Activated CD4-positive, alpha-beta T cell treated with anti-CD3 and anti-CD28 coated beads, Interleukin-2, amount 50 U/mL, for 1 hour (primary cell): Measurements from ENCODE around the gene MED20.
"Not testable (repeated sequence)": the region's sequence is repeated elsewhere in the genome, so short reads cannot be mapped to it uniquely, and the experiment has no call there.

Experiments used
- DNase-seq: peaks from one replicate; pipeline ENCODE4 v3.0.0-alpha.2; 2020

Gene MED20, protein sequence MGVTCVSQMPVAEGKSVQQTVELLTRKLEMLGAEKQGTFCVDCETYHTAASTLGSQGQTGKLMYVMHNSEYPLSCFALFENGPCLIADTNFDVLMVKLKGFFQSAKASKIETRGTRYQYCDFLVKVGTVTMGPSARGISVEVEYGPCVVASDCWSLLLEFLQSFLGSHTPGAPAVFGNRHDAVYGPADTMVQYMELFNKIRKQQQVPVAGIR

DNA sequence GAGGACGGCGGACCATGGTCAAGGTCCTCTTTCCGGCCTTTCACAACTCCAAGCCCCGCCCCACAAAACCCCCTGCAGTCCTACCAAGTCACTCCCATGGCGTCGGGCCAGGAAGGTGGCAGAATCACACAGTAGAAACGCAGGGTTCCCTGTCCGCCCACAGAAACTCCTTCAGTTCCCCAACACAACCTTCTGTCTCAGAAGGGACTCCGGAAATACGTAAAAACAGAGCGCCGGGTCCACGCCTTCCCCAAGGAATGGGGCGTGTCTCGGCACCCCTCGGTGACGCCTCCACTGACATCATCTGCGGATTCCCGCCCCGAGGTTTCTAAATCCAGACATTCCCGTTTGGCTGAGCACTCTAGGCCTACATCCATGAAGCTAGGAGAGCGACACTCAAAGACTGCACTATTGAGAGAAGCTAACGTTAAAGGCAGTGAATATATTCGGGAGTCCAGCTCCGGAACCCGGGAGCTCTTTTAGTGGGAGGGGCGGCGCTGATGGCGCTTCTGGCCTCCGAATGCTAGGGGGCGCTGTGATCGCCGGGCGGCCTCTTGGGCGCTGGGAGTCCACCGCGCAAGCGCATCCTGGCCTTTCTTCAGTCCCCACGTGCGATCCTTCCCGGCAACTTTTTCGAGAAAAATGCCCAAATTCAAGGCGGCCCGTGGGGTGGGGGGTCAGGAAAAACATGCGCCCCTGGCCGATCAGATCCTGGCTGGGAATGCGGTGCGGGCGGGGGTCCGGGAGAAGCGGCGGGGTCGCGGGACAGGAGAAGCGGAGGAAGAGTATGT, at the start of gene MED20, which contains the start of gene BYSL:
MED20 (minus strand) TSS at position 219 of the 791 bp plus-strand sequence; CDS start at position 98, 121 bp downstream.
BYSL (plus strand) TSS at position 579 of the 791 bp plus-strand sequence; CDS start at position 643, 64 bp downstream.
- peak; percentile 92 for DNase-seq

DNA sequence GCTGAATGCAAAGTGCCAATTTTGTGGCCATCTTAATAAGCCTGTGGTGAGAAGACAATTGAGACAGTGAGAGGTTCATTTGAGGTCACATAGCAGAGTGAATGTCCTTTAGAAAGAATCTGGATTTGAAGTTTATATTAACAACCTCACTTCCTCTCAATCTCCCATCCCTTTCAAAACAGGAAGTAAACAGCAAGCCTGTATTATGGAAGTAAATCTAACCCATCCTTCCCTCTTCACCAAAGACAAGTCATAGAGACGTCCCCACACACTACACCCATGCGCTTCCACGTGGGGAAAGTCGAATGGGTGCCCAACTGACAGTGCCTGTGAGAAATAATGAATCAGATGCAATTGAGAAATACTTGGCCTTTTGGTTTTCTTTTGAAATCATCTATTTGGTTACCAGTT, 49.5 kb upstream of the MED20 start:
- DNase-seq, result no peak

DNA sequence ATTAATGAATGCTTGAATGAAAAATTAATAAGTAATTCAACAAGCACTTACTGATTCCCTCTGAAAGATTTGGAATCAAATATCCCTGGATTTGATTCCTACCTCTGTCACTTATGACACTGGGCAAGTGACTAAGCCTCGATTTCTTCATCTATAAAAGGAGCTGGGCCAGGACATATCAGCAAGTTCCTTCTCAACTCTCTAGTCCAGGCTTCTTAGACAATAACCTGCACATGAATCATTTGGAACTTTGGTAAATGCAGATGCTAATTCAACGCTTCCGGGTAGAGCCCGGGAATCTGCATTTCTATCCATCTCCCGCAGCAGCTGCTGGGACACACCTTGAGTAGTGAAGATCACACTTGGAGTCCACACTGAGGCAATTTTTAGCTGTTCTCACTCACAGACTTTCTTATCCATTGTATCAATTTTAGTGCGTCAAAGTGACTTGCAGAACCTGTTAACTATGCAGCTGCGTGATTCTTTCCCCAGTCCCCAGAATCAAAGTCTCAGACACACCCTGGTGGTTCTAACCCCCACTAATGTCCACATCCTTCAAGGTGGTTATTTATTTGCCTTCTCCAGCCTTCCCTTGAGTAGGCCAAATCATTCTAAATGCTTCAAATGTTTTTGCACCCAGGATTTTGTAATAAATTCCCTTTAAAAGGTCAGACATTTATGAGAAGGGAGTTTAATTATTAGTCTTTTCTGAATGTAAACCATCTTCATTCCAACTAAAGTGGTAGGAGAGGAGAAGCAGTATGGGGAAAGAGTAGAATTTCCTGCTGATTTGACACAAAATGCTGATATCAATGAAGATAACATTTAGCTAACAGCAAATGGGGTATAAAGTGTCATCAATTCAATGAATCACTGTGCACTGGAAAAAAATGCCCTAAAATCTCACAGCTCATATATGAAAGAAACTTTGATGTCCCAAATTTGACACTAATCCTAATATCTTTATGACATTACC, 46.7 kb upstream of the MED20 start:
- no peak for DNase-seq

DNA sequence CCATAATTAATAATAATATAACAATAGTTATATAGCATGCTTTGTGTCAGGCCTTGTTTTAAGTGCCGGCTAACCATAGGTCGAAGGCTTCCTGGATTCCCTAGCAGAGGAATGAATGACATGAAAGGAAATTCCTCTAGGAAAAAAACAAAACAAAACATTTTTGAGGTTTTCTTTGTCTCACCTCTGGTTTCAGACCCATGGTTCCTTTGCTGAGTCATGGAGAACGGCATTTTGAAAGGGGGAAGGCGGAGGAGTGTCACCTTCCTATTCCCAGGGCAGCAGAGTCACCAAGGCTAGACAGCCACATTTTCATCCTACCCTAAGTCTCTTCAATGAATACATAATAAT, 46.0 kb upstream of the MED20 start:
- DNase-seq, result no peak

DNA sequence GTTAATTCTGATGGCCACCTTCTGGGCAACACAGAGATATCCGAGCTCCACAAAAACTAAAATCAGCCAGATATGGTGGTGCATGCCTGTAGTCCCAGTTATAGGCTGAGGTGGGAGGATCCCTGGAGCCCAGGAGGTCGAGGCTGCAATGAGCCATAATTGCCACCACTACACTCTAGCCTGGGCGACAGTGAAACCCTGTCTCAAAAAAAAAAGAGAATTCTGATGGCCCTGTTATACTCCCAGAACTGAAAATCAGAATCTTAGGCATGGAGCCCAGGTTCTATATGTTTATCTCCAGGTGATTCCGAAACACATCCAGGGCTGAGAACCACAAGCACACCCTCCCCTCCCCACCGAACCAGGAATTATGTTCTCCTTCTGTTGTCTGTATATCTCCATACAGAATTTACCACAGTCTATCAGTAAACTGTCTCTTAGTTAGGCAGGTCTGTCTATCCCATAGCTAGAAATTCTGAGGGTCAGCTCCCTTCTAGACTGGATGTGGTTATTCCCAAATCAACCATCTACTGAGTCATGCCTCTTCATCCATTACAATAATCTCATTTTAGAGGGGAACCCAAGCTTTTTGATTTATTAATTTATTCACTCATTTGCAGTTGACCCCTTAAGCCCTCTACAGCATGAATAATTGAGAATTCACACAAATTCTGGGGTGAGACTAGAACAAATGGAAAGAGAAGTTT, 45.4 kb upstream of the MED20 start:
- DNase-seq, result no peak

DNA sequence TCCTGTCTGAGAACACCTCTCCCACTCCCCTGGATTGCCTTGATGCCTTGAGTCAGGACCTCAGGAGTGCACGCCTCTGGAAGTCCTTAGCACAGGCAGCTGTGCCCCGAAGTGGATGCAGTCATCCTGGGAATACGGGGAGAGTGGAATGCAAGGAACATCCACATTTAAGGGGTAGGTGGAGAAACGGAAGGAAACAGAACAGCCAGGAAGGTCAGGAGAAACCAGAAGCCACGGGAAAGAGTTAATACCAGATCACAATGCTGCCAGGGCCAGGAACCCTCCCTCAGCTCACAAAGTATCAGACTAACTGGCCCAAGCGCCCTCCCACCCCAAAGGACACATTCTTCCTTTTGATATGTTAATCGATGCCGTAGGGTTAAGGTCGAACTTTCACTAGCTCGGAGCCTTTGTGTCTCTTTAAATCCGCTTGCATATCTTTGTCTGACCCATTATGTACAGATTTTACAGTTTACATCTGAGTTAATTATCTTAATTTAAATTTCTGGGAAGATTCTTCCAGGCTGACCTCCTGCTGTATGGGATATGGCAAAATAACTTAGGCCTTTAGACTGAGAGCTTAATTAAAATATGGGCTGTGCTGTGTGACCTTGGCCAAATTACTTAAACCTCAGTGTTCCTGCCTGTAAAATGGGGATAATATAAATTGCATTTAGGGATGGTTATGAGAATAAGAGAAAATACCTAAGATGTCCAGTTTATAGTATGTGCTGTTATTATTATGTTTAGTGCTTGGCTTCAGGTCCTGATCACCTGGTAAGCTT, 44.7 kb upstream of the MED20 start:
- DNase-seq, result no peak

DNA sequence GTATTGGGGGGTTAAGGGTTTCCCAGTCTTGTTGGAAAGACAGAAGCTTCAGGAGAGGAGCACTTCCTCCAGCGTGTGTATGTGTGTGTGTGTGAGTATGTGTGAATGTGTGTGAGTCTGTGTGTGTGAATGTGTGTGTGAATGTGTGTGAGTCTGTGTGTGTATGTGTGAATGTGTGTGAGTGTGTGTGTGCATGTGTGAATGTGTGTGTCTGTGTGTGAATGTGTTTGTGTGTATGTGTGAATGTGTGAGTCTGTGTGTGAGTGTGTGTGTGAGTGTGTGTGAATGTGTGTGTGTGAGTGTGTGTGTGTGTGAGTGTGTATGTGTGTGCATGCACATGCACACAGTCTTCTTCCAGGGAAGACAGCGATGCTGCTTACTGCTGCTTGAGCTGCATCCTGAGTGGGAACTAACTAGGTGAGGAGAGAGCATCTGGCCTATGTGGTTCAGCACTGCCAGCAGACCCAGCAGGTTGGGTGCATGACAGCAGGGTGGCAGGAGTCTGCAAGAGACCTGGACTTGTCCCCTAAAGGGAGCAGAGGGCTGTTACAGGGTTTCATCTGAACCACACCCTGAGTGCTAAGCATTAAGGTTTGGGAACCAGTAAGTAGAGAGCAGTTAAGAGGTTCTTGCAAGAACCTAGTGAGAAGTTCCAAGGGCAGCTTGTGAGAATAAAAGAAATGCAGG, 43.4 kb upstream of the MED20 start:
- DNase-seq, result no peak

DNA sequence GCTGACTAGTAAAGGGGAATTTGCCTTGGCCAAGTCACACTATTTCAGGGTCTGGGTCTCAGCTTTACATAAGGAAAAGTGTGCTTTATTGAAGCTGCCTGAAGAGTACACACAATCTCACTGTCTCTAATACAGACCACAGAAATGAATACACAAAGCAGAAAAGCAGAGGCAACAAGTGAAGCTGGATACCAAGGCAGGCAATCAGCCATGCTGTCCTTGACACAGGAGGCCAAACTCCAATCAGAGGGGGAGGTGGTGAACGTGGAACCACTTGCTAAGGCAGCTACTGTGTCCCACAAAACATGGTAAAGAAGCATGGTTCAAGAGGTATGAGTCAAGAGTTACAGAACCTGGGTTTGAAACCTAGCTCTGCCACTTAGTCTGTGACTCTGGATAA, 42.4 kb upstream of the MED20 start:
- DNase-seq, result no peak

DNA sequence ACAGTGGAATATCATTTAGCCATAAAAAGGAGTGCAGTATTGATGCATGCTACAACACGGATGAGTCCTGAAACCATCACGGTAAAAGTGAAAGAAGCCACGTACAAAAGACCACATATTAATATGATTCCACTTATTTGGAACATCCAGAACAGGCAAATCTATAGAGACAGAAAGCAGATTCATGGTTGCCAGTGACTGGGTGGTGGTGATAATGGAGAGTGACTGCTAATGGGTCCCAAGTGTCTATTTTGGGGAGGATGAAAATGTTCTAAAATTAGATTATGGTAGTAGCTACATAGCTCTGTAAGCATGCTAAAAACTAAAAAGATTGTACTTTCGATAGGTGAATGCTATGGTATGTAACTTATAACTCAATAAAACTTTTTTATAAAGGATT, 39.1 kb upstream of the MED20 start:
- no peak for DNase-seq

DNA sequence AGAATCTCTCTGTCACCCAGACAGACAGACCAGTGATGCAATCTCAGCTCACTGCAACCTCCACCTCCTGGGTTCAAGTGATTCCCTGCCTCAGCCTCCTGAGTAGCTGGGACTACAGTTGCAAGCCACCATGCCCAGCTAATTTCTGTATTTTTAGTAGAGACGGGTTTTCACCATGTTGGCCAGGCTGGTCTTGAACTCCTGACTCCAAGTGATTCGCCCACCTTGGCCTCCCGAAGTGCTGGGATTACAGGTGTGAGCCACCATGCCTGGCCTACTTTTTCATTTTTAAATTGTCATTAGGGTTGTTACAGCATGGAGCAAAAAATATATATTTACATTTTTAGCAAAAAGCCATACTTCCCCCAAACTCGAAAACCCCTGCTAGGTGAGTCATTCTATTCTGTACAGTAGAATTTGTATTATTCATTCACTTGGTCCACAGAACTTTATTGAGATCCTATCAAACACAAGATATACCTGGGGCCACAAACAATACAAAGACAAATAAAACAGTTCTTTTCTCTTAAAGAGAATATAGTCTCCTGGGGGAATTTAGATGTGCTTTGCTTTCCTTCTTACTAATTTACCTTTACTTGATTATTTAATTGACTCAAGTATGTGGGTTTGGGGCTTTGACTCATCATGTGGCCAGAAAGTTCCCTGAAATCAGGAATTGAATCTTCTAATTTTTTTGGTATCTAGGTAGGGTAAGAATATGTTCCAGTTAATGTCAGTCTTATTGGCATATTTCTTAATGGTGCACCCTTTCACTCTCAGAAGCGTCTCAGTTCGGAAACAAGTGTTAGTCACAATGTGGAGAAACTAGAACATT, 37.3 kb upstream of the MED20 start:
- DNase-seq, result no peak

DNA sequence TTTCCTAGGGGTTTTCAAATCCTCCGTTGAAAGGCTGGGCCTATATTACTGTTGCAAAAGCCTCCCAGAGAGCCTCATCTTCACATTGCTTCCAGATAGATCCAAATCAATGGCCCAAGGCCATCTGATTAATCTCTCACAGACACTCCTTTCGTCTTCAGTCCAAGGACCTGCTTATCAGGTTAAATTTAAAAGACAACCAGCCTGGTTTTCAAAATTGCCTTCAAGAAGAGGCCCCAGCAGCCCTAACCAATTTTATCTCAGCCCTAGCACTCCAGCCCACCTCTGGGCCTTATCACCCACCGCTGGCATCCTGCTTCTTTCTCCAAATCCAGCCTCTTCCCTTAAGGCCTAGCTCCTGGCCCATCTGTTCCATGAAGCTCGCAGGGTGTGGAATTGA, 36.2 kb upstream of the MED20 start:
- DNase-seq, result no peak

DNA sequence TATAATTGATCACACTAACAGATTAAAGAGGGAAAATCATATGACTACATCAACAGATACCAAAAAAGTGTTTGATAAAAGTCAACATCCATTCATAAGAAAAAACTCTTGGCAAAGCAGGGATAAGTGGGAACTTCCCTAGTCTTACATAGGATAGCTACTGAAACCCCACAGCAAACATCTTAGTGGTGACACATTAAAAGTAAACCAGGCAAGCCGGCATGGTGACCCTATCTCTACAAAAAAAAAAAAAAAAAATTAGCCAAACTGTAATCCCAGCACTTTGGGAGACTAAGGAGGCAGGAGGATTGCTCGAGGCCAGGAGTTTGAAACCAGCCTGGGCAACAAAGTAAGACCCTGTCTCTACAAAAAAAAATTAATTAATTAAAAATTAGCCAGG, 34.5 kb upstream of the MED20 start:
- no peak for DNase-seq

DNA sequence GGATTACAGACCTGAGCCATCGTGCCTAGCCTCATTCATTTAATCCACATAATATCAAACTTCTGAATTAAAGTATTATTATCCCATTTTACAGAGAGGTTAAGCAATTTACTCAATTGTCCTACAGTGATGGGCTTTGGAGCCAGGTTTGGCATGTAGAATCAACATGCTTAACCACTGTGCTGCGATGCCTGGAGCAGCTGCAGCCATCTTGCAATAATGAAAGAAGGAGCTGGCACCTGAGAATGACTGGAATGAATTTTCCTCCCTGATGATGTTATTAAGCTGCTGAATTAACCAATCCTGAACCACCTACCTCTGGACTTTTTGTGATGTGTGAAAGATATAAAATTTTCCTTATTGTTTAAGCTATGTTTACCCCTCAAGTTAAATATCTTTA, 33.7 kb upstream of the MED20 start:
- DNase-seq, result no peak

DNA sequence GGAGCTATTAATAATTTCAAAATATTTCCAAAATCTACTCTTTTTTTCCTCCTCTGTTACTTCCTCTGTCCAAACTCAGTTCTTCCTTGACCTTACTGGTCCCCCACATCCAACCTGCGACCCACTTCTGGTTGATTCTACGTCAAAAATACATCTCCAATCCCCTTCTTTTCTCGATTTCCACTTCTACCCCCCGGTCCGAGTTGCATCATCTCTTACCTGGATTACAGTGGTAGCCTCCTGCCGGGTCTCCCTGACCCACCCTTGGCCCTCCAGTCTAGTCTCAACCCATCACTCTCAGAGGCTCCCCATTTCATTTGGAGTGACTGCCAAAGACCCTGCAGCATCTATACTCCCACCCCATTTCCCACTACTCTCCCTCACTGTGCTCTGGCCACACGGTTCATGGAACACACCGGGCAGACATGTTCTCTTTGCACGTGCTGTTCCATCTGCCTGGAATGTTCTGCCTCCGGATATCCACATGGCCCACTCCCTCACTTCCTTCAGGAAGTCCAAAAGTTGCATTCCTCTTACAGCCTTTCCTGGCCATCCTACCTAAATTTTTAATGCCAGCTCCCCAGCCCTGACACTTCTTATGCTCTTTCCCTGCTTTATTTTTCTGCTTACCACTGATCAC, 26.8 kb upstream of the MED20 start:
- DNase-seq, result no peak

DNA sequence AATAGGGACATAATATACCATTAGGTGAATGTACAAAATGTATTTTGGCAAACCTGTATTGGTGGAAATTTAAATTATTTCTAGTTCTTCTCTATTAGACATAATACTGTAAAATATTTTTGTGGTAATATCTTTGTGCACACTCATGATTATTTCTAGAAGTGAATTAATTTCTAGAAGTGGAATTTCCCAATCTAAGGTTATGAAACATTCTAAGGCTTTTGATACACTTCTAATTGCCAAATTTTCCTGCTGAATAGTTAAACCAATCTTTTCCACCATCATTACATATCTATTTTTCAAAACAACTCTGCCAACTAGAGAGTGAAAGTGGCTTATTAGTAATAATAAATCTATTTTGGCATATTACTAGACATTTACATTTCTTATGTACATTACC, 22.5 kb upstream of the MED20 start:
- no peak for DNase-seq

DNA sequence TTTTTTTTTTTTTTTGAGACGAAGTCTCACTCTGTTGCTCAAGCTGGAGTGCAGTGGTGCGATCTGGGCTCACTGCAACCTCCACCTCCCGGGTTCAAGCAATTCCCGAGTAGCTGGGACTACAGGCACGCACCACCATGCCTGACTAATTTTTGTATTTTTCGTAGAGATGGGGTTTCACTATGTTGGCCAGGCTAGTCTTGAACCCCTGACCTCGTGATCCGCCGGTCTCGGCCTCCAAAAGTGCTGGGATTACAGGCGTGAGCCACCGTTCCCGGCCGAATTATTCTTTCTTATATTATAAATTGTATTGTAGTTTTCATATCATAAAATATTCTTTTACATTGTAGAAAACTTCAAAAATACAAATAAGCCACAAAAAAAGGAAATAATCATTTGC, 21.9 kb upstream of the MED20 start:
- not testable (repeated sequence) for DNase-seq

DNA sequence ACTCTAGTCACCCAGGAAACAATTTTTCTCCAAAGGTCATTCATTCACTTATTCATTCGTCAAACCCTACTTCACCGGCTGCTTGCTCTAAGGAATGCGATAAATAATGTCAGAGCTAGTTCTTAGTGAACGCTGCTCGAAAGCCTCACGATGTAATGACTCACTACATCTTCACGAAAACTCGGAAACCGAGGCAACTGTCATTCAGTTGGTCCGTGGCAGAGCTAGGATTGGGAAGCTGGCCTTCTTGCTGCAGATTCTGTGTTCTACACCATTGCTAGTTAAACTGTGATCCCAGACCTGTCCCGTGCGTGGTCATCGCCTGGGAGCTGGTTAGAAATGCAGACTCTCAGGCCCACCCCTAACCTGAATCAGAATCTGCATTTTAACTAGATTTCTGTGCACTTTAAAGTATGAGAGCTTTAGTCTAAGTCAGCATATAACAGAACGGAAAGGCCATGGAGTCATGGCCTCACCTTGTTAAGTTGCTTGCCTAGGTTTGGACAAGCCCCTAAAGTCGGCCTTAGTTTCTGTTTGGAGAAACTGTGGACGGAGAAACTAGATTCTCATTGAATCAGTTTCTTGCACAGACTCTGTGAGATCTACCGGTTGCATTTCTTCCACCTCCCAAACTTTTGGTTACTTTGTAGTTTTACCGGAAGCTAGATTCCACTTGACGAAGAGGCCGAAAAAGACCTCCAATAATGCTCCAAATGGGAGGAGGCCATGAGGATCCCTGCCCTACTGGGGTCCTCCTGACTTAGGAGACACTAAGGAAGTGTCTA, 21.3 kb upstream of the MED20 start:
- peak; percentile 16 for DNase-seq

DNA sequence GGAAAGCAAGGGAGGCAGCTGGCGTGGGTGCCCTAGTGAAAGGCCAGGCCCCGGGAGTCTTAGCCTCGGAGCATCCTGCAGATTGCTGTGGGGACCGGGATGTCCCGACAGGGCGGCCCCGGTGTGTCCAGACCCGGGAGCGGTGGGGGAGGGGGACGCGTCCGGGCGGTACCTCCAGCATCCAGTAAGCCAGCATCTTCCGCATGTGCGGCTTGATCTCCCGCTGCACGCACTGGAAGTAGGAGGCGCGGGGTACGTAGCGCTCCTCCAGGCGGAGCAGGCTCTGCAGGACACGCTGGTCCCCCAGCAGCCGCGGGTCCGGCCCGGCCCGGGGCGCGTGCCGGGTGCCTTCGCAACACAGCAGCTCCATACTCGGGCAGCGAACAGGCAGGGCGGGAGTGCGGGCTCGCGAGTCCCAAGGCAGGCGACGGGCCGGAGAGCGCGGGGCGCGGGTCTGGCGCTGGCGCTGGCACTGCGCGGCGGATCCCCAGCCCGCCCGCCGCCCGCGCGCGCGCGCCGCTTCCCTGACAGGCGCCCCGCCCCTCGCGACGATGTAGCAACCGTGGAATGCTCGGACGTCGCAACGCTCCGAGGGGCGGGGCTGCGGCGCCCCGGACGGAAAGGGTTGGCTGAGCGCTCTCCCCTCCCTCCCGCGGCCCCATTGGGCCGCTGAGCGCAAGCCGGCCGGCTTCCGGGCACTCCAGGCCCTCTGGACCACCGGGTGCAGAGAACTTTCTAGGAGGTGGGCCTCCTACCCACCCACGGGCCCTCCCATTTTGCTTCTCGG, 20.5 kb upstream of the MED20 start, which contains the start of gene CCND3:
CCND3 (minus strand) TSS at position 529 of the 787 bp plus-strand sequence; CDS start at position 370, 159 bp downstream.
- DNase-seq, result peak; percentile 80
